Measurements from ENCODE around the gene NUAK2. TPM values are rescaled to one million over a fixed set of nuclear protein-coding genes. Genes with fewer than 3 reads are reported as not detected.

The NUAK2 gene
- total RNA-seq, 2 experiments from 2014 or later = 13.0 to 14.7 TPM

- no peaks in the 10 kb centered on the region for H3K9me3 Mint-ChIP-seq
- peaks cover 13% of the 10 kb centered on the region for H3K27me3 Mint-ChIP-seq
- DNase-seq (no peak), ATAC-seq (ENCODE audit: low read depth) (peak; percentile 51)
- no peak overlapping the region for H3K27ac Mint-ChIP-seq
- no peaks in the 10 kb centered on the region for H3K36me3 Mint-ChIP-seq
- no peaks in the 10 kb centered on the region for H3K4me1 Mint-ChIP-seq
- POLR2A ChIA-PET = interaction anchor here (0.5 to 0.8 kb wide), 3 partner anchors 130 to 303 kb away, joined by 4 to 5 read pairs (median 5); no protein-coding TSS in a partner anchor
- no peak overlapping the region for H3K4me3 Mint-ChIP-seq
Observed at GRCh38 chr1:205354259-205355074, 32.9 kb upstream of the NUAK2 start.

- DNase-seq (no peak), ATAC-seq (ENCODE audit: low read depth) (no peak)
- POLR2A ChIA-PET = interaction anchor here (0.6 kb wide), 1 partner anchor 304 kb away, joined by 5 read pairs; no protein-coding TSS in a partner anchor
- Mint-ChIP-seq H3K27ac (no peak overlapping the region), H3K4me1 (no peaks in the 10 kb centered on the region), H3K4me3 (no peak overlapping the region), H3K36me3 (no peaks in the 10 kb centered on the region), H3K9me3 (no peaks in the 10 kb centered on the region), H3K27me3 (peaks cover 9% of the 10 kb centered on the region)
Observed at GRCh38 chr1:205353612-205354011, 32.1 kb upstream of the NUAK2 start.

GRCh38 chr1:205353191-205353590, 31.6 kb upstream of the NUAK2 start:
- H3K9me3 Mint-ChIP-seq = no peaks in the 10 kb centered on the region
- DNase-seq (no peak), ATAC-seq (ENCODE audit: low read depth) (no peak)
- H3K4me1 Mint-ChIP-seq = no peaks in the 10 kb centered on the region
- H3K36me3 Mint-ChIP-seq = no peaks in the 10 kb centered on the region
- H3K4me3 Mint-ChIP-seq = no peak overlapping the region
- no peak overlapping the region for H3K27ac Mint-ChIP-seq
- H3K27me3 Mint-ChIP-seq = peaks cover 10% of the 10 kb centered on the region
- POLR2A ChIA-PET = no interaction called here

GRCh38 chr1:205351984-205352713, 30.6 kb upstream of the NUAK2 start:
- no peaks in the 10 kb centered on the region for H3K9me3 Mint-ChIP-seq
- peaks cover 14% of the 10 kb centered on the region for H3K27me3 Mint-ChIP-seq
- POLR2A ChIA-PET = no interaction called here
- no peaks in the 10 kb centered on the region for H3K4me1 Mint-ChIP-seq
- DNase-seq (no peak), ATAC-seq (ENCODE audit: low read depth) (no peak)
- H3K4me3 Mint-ChIP-seq = no peak overlapping the region
- no peak overlapping the region for H3K27ac Mint-ChIP-seq
- no peaks in the 10 kb centered on the region for H3K36me3 Mint-ChIP-seq

- no peak overlapping the region for H3K27ac Mint-ChIP-seq
- POLR2A ChIA-PET = no interaction called here
Observed at GRCh38 chr1:205350691-205351141, 29.2 kb upstream of the NUAK2 start.

GRCh38 chr1:205350124-205350523, 28.6 kb upstream of the NUAK2 start:
- Mint-ChIP-seq H3K9me3 (no peaks in the 10 kb centered on the region), H3K4me3 (no peak overlapping the region), H3K36me3 (no peaks in the 10 kb centered on the region), H3K4me1 (no peaks in the 10 kb centered on the region), H3K27me3 (peaks cover 26% of the 10 kb centered on the region), H3K27ac (no peak overlapping the region)
- DNase-seq (no peak), ATAC-seq (ENCODE audit: low read depth) (no peak)
- POLR2A ChIA-PET = no interaction called here

More at GRCh38 chr1:205350691-205351141, 29.2 kb upstream of the NUAK2 start:
- Mint-ChIP-seq H3K4me3 (no peak overlapping the region), H3K36me3 (no peaks in the 10 kb centered on the region), H3K4me1 (no peaks in the 10 kb centered on the region), H3K27me3 (peaks cover 20% of the 10 kb centered on the region), H3K9me3 (no peaks in the 10 kb centered on the region)
- ATAC-seq (ENCODE audit: low read depth) (no peak), DNase-seq (no peak)

GRCh38 chr1:205348554-205349487, 27.3 kb upstream of the NUAK2 start:
- ATAC-seq (ENCODE audit: low read depth) (no peak), DNase-seq (no peak)
- POLR2A ChIA-PET = no interaction called here
- Mint-ChIP-seq H3K36me3 (no peaks in the 10 kb centered on the region), H3K27me3 (peaks cover 37% of the 10 kb centered on the region), H3K4me3 (no peak overlapping the region), H3K9me3 (no peaks in the 10 kb centered on the region), H3K4me1 (peaks cover 3% of the 10 kb centered on the region), H3K27ac (no peak overlapping the region)

- no peak for ATAC-seq (ENCODE audit: low read depth)
- DNase-seq = no peak
- Mint-ChIP-seq H3K36me3 (no peaks in the 10 kb centered on the region), H3K4me3 (no peak overlapping the region), H3K9me3 (no peaks in the 10 kb centered on the region), H3K4me1 (peaks cover 3% of the 10 kb centered on the region), H3K27ac (no peak overlapping the region), H3K27me3 (peaks cover 48% of the 10 kb centered on the region)
- POLR2A ChIA-PET = no interaction called here
Observed at GRCh38 chr1:205346956-205347574, 25.5 kb upstream of the NUAK2 start.

- ATAC-seq (ENCODE audit: low read depth) = no peak
- Mint-ChIP-seq H3K27me3 (peaks cover 56% of the 10 kb centered on the region), H3K27ac (no peak overlapping the region), H3K36me3 (no peaks in the 10 kb centered on the region), H3K9me3 (no peaks in the 10 kb centered on the region), H3K4me1 (peaks cover 3% of the 10 kb centered on the region), H3K4me3 (no peak overlapping the region)
- POLR2A ChIA-PET = no interaction called here
- no peak for DNase-seq
Observed at GRCh38 chr1:205345761-205346160, 24.2 kb upstream of the NUAK2 start.

GRCh38 chr1:205344066-205344928, 22.8 kb upstream of the NUAK2 start:
- peak overlapping the region; percentile 49 for H3K4me3 Mint-ChIP-seq
- H3K4me1 Mint-ChIP-seq = peaks cover 7% of the 10 kb centered on the region
- peaks cover 58% of the 10 kb centered on the region for H3K27me3 Mint-ChIP-seq
- DNase-seq = peak; percentile 51
- H3K9me3 Mint-ChIP-seq = no peaks in the 10 kb centered on the region
- no peaks in the 10 kb centered on the region for H3K36me3 Mint-ChIP-seq
- peak; percentile 69 for ATAC-seq (ENCODE audit: low read depth)
- no peak overlapping the region for H3K27ac Mint-ChIP-seq
- POLR2A ChIA-PET = no interaction called here

GRCh38 chr1:205343431-205344065, 22.0 kb upstream of the NUAK2 start:
- Mint-ChIP-seq H3K4me3 (no peak overlapping the region), H3K27me3 (peaks cover 60% of the 10 kb centered on the region), H3K4me1 (peaks cover 7% of the 10 kb centered on the region), H3K27ac (no peak overlapping the region), H3K9me3 (no peaks in the 10 kb centered on the region), H3K36me3 (no peaks in the 10 kb centered on the region)
- POLR2A ChIA-PET = no interaction called here
- ATAC-seq (ENCODE audit: low read depth) (no peak), DNase-seq (no peak)

GRCh38 chr1:205342986-205343385, 21.4 kb upstream of the NUAK2 start:
- POLR2A ChIA-PET = no interaction called here
- Mint-ChIP-seq H3K4me3 (no peak overlapping the region), H3K27me3 (peaks cover 61% of the 10 kb centered on the region), H3K4me1 (peaks cover 7% of the 10 kb centered on the region), H3K9me3 (no peaks in the 10 kb centered on the region), H3K27ac (no peak overlapping the region), H3K36me3 (no peaks in the 10 kb centered on the region)
- ATAC-seq (ENCODE audit: low read depth) = no peak
- DNase-seq = no peak

Measured in activated naive CD8-positive, alpha-beta T cell treated with anti-CD3 and anti-CD28 coated beads, Interleukin-2, amount 10 ng/mL, durations not matched to agents 7 days and 5 days (primary cell).